ENCODE measurements around the gene OR8H1.

The OR8H1 gene

GRCh38 chr11:56292154-56292553 lies at the start of gene OR8H1:
Gene OR8H1, minus strand, starts transcription at chr11:56292254. Its CDS starts 1,192 bp downstream, at chr11:56291062.
- DNase-seq = no peak

- no peak for DNase-seq
Observed at GRCh38 chr11:56340289-56340688, 48.2 kb upstream of the OR8H1 start.

GRCh38 chr11:56333156-56333555 lies 41.1 kb upstream of the OR8H1 start:
- DNase-seq = no peak

GRCh38 chr11:56331861-56332491 lies 39.9 kb upstream of the OR8H1 start:
- DNase-seq = no peak

GRCh38 chr11:56314844-56315243 lies 22.8 kb upstream of the OR8H1 start, which contains the start of gene OR8K3:
Gene OR8K3, plus strand, starts transcription at chr11:56315144. Its CDS starts 3,163 bp downstream, at chr11:56318307.
- no peak for DNase-seq

- DNase-seq = no peak
Observed at GRCh38 chr11:56307836-56308235, 15.8 kb upstream of the OR8H1 start.

- DNase-seq = no peak
Observed at GRCh38 chr11:56296898-56297297, 4.8 kb upstream of the OR8H1 start.

GRCh38 chr11:56273854-56274253 lies 18.2 kb downstream of the OR8H1 start, which contains the start of gene OR5T1:
Gene OR5T1, plus strand, starts transcription at chr11:56274154. Its CDS starts 1,485 bp downstream, at chr11:56275639.
- no peak for DNase-seq

- DNase-seq = no peak
Observed at GRCh38 chr11:56271092-56271491, 21.0 kb downstream of the OR8H1 start.

- DNase-seq = no peak
Observed at GRCh38 chr11:56251954-56252353, 40.1 kb downstream of the OR8H1 start, which contains the start of gene OR5T3. Gene OR5T3, plus strand, starts transcription at chr11:56252254. Its CDS starts 0 bp downstream, at chr11:56252254.

Measured in stimulated activated CD4-positive, alpha-beta T cell treated with anti-CD3 and anti-CD28 coated beads, Interleukin-1b, Interleukin-23, amount 100 ng/mL, for 48 hours (primary cell).